ENCODE results near the gene SELENOV. TPM values are rescaled to one million over a fixed set of nuclear protein-coding genes. Genes with fewer than 3 reads are reported as not detected.

Gene SELENOV, protein sequence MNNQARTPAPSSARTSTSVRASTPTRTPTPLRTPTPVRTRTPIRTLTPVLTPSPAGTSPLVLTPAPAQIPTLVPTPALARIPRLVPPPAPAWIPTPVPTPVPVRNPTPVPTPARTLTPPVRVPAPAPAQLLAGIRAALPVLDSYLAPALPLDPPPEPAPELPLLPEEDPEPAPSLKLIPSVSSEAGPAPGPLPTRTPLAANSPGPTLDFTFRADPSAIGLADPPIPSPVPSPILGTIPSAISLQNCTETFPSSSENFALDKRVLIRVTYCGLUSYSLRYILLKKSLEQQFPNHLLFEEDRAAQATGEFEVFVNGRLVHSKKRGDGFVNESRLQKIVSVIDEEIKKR
- total RNA-seq (not detected), polyA plus RNA-seq (not detected)

DNA sequence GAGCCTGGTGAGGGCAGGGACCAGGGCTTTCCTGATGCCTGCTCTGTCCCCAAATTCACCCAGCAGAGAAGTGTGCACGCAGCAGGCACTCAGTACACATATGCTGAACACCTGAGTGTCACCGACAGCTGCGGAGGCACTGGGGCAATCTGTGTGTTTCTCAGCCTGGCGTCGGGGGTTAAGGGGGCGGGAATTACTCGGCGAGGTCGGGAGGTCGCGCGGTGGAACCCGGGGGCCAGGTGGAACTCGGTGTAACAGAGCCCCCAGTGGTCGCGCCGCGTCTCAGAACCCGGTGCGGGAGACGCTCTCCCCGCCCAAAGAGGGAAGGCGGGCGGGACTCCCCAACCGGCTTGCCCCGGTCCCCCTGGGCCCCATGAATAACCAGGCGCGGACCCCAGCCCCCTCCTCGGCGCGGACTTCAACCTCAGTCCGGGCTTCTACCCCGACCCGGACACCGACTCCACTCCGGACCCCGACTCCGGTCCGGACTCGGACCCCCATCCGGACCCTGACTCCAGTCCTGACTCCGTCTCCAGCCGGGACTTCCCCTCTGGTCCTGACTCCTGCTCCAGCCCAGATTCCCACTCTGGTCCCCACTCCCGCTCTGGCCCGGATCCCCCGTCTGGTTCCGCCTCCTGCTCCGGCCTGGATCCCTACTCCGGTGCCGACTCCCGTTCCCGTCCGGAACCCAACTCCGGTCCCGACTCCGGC, at the start of gene SELENOV:
Gene SELENOV, plus strand, starts transcription at position 300 of the 711 bp plus-strand sequence. Its CDS starts 74 bp downstream, at position 374.
- no peaks in the 10 kb centered on the region for H3K9me3 ChIP-seq
- 1 to 2% methylated on average over 52 to 56 of the region's 56 CpGs for WGBS, 2 donors
- peaks cover 0 to 27% (median 2%) of the 10 kb centered on the region in 4 donors for H3K27me3 ChIP-seq
- H3K36me3 ChIP-seq = no peaks in the 10 kb centered on the region
- TF ChIP-seq, protein P1, sequence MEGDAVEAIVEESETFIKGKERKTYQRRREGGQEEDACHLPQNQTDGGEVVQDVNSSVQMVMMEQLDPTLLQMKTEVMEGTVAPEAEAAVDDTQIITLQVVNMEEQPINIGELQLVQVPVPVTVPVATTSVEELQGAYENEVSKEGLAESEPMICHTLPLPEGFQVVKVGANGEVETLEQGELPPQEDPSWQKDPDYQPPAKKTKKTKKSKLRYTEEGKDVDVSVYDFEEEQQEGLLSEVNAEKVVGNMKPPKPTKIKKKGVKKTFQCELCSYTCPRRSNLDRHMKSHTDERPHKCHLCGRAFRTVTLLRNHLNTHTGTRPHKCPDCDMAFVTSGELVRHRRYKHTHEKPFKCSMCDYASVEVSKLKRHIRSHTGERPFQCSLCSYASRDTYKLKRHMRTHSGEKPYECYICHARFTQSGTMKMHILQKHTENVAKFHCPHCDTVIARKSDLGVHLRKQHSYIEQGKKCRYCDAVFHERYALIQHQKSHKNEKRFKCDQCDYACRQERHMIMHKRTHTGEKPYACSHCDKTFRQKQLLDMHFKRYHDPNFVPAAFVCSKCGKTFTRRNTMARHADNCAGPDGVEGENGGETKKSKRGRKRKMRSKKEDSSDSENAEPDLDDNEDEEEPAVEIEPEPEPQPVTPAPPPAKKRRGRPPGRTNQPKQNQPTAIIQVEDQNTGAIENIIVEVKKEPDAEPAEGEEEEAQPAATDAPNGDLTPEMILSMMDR (IDR thresholded peaks at IDR 0.05) = no peak
- no peak for FAIRE-seq
- no peaks in the 10 kb centered on the region for H3K4me1 ChIP-seq
- intact Hi-C loops (cut with DNase I) = no loop called here
- H3K4me3 ChIP-seq = peak within 1 kb of the TSS in 3 of 4 donors; percentile 12 to 41 (median 28)
- DNase-seq = no peak
- ATAC-seq = peak; percentile 50 to 57 (median 52)
- H3K27ac ChIP-seq = no peak within 1 kb of the TSS

DNA sequence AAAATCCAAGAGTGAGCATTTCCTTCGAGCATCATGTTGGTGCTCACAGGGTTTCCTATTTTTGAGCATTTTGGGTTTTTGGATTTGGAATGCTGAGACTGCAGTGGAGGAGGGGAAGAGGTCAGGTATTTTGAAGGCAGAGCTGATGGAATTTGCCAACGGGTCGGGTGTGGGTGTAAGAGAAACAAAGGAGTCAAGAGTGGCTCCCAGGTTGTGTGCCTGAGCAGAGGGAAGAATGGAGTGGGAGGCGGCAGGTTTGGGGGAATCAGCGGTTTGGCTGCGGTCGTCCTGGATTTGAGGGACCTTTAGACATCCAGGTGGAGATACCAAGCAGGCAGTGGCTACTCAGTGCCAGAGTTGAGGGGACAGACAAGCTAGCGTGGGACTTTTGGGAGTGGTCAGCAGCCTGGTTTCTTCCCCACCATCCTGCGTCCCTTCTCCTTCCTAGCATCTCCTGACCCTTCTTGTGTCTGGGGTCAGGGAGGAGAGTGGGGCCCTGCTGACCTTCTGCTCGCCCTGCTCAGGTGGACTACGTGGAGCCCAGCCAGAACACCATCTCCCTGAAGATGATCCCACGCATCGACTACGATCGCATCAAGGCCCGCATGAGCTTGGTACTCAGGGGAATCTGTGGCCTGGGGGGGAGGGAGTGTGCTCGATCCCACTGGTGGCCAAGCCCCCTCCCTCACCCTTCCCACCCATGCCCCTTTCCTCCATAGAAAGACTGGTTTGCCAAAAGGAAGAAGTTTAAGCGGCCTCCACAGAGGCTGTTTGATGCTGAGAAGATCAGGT, 48.8 kb upstream of the SELENOV start:
- 93 to 94% methylated on average over 18 of the region's 18 CpGs for WGBS, 2 donors

DNA sequence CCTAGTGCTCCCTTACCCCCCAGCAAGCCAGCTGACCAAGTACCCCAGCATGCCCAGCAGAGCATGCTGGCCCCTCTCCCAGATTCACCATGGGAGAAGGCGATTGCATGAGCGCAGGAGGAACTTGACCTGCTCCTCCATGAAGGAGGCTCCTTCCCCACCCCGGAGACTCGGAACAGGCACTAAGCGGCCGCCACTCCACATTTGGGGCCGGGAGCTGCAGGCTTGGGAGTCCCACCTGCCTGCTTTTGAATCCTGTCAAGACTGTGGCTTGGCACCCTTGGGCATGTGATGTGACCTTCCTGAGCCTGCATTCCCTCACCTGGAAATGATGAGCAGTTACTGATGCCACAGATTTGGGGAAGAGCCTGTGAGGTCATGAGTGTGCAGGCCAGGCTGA, 47.0 kb upstream of the SELENOV start:
- Histone ChIP-seq H3K4me1 (no peaks in the 10 kb centered on the region), H3K9me3 (no peaks in the 10 kb centered on the region), H3K4me3 (no peak overlapping the region), H3K27me3 (no peaks in the 10 kb centered on the region), H3K27ac (no peak overlapping the region), H3K36me3 (peaks cover 11 to 87% (median 70%) of the 10 kb centered on the region in 3 donors)
- FAIRE-seq (no peak), DNase-seq (no peak), ATAC-seq (no peak)
- TF ChIP-seq, protein P1 (IDR thresholded peaks at IDR 0.05) = no peak
- WGBS, 2 donors = 95% methylated on average over 7 of the region's 7 CpGs
- intact Hi-C loops (cut with DNase I) = no loop called here

More for the DNA sequence above, 48.8 kb upstream of the SELENOV start:
- TF ChIP-seq, protein P1 (IDR thresholded peaks at IDR 0.05) = no peak
- Histone ChIP-seq H3K9me3 (no peaks in the 10 kb centered on the region), H3K36me3 (peaks cover 6 to 69% (median 52%) of the 10 kb centered on the region in 3 donors), H3K27me3 (no peaks in the 10 kb centered on the region), H3K27ac (no peak overlapping the region), H3K4me1 (no peaks in the 10 kb centered on the region), H3K4me3 (no peak overlapping the region)
- no peak for ATAC-seq
- FAIRE-seq = no peak
- no peak for DNase-seq
- intact Hi-C loops (cut with DNase I) = no loop called here

DNA sequence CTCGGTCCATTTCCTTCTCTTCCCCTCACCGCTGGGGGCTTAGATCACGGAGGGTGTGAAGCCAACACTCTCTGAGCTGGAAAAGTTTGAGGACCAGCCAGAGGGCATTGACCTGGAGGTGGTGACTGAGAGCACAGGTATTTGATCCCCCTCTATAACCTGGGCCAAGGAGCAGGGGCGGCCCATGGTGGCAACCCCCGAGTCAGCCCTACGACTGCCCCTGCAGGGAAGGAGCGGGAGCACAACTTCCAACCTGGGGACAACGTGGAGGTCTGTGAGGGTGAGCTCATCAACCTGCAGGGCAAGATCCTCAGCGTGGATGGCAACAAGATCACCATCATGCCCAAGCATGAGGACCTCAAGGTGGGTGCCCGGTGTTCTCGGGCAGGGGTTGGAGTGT, 45.9 kb upstream of the SELENOV start:
- H3K36me3 ChIP-seq = peaks cover 11 to 96% (median 81%) of the 10 kb centered on the region in 3 donors
- ATAC-seq (no peak), FAIRE-seq (no peak), DNase-seq (no peak)
- H3K9me3 ChIP-seq = no peaks in the 10 kb centered on the region
- intact Hi-C loops (cut with DNase I) = no loop called here
- H3K4me3 ChIP-seq = no peak overlapping the region
- no peaks in the 10 kb centered on the region for H3K27me3 ChIP-seq
- H3K27ac ChIP-seq = no peak overlapping the region
- TF ChIP-seq, protein P1 (IDR thresholded peaks at IDR 0.05) = no peak
- H3K4me1 ChIP-seq = no peaks in the 10 kb centered on the region
- WGBS, 2 donors = 90 to 91% methylated on average over 11 of the region's 11 CpGs
